Measurements from ENCODE around the gene OAF.

GRCh38 chr11:120191058-120191457, 19.8 kb upstream of the OAF start:
- TF ChIP-seq CTCF (IDR thresholded peaks at IDR 0.05) (no peak), POLR2A (IDR thresholded peaks at IDR 0.05) (no peak)

All from uterus (tissue), 2 donors.